ENCODE measurements around the gene CX3CL1.

DNA sequence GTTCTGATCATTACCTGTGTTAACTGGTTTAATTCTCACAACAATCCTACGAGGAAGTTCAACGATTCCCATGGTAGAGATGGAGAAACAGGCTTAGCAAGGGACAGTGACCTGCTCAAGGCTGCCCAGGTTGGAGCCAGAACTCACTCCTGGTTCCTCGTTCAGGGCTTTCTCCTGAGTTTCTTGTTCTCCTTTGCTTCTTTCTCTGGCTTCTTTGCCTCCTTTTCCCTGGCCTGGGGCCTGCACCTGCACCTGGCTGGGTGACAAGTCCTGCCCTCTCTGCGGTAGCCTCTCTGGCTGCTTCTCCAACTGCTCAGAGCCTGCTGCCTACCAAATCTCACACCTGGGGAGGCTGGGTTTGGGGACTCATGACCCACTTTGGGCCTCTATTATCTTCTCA, 10.9 kb upstream of the CX3CL1 start:
- TF ChIP-seq CTCF (IDR thresholded peaks at IDR 0.05), result no peak
- TF ChIP-seq POLR2A (IDR thresholded peaks at IDR 0.05), result no peak
